Mesenchymal stem cell (in vitro differentiated cells and primary cell): ENCODE data around the gene ABCC1.

Source experiments
- DNase-seq: peaks from one replicate; pipeline ENCODE4 v3.0.0-alpha.2; 2013
- H2AFZ ChIP-seq: one replicate; pipeline ENCODE4 v1.6.1; 2013; ENCODE audit warnings: low read depth, mild to moderate bottlenecking, control low read depth, inconsistent platforms, low read length, moderate library complexity
- H2AK5ac ChIP-seq: 2 replicates; pipeline ENCODE4 v1.6.1; 2013; ENCODE audit warnings: low read length, moderate library complexity, mild to moderate bottlenecking, inconsistent platforms; ENCODE audit not compliant: severe bottlenecking
- H2BK120ac ChIP-seq: one replicate; pipeline ENCODE4 v1.6.1; 2013; ENCODE audit warnings: low read depth, mild to moderate bottlenecking, inconsistent platforms, low read length, moderate library complexity
- H2BK12ac ChIP-seq, 2 experiments: one replicate each; pipeline ENCODE4 v1.6.1; 2013; ENCODE audit warnings: inconsistent platforms in 2 of 2, low read length in 2 of 2, mild to moderate bottlenecking in 2 of 2, moderate library complexity in 2 of 2, control low read depth in 1 of 2
- H2BK15ac ChIP-seq: one replicate; pipeline ENCODE4 v1.6.1; 2013; ENCODE audit warnings: mild to moderate bottlenecking, low read depth, inconsistent platforms; ENCODE audit not compliant: poor library complexity, severe bottlenecking
- H2BK5ac ChIP-seq: 2 replicates; pipeline ENCODE4 v1.6.1; 2013; ENCODE audit warnings: low read depth, mild to moderate bottlenecking, low read length, control low read depth, inconsistent platforms; ENCODE audit not compliant: poor library complexity, severe bottlenecking
- H3K14ac ChIP-seq, 2 experiments: one replicate each; pipeline ENCODE4 v1.6.1; 2013; ENCODE audit warnings: inconsistent platforms in 2 of 2, low read length in 2 of 2, control low read depth in 1 of 2, mild to moderate bottlenecking in 1 of 2, moderate library complexity in 1 of 2
- H3K18ac ChIP-seq, 2 experiments: one replicate each; pipeline ENCODE4 v1.6.1; 2013; ENCODE audit warnings: inconsistent platforms in 2 of 2, low read length in 2 of 2, control low read depth in 1 of 2, low read depth in 1 of 2, mild to moderate bottlenecking in 1 of 2
- H3K23ac ChIP-seq, 2 experiments: one replicate each; pipeline ENCODE4 v1.6.1; 2013; ENCODE audit warnings: inconsistent platforms in 2 of 2, low read length in 2 of 2, mild to moderate bottlenecking in 2 of 2, moderate library complexity in 2 of 2, control low read depth in 1 of 2
- H3K27ac ChIP-seq: 2 replicates; pipeline ENCODE4 v1.5.1; 2013; ENCODE audit warnings: mild to moderate bottlenecking, moderate library complexity, low read length, control low read depth, inconsistent platforms; ENCODE audit not compliant: poor library complexity, severe bottlenecking
- H3K27me3 ChIP-seq, 2 experiments: 2 replicates each; pipeline versions ENCODE4 v1.6.1 to v1.7.0; 2013; ENCODE audit warnings: low read length in 2 of 2, mild to moderate bottlenecking in 2 of 2, moderate library complexity in 2 of 2, control low read depth in 1 of 2, inconsistent platforms in 1 of 2; ENCODE audit not compliant: control insufficient read depth in 1 of 2, insufficient read depth in 1 of 2
- H3K36me3 ChIP-seq, 2 experiments: 2 replicates each; pipeline versions ENCODE4 v1.6.1 to v1.7.0; 2013; ENCODE audit warnings: low read length in 2 of 2, control low read depth in 1 of 2, inconsistent platforms in 1 of 2, low read depth in 1 of 2, mild to moderate bottlenecking in 1 of 2; ENCODE audit not compliant: insufficient read depth in 2 of 2, control insufficient read depth in 1 of 2
- H3K4ac ChIP-seq, 2 experiments: one replicate each; pipeline ENCODE4 v1.6.1; 2013; ENCODE audit warnings: inconsistent platforms in 2 of 2, low read length in 2 of 2, mild to moderate bottlenecking in 2 of 2, moderate library complexity in 2 of 2, control low read depth in 1 of 2, low read depth in 1 of 2
- H3K4me1 ChIP-seq: 2 replicates; pipeline ENCODE4 v1.6.1; 2013; ENCODE audit warnings: low read depth, low read length, control low read depth; ENCODE audit not compliant: control insufficient read depth, insufficient read depth
- H3K4me2 ChIP-seq: 2 replicates; pipeline ENCODE4 v1.6.1; 2013; ENCODE audit warnings: low read length, mild to moderate bottlenecking, inconsistent platforms; ENCODE audit not compliant: poor library complexity, severe bottlenecking
- H3K4me3 ChIP-seq, 2 experiments: 2 replicates each; pipeline versions ENCODE4 v1.5.1 to v1.7.0; 2013; ENCODE audit warnings: low read length in 2 of 2, mild to moderate bottlenecking in 2 of 2, control low read depth in 1 of 2, low read depth in 1 of 2; ENCODE audit not compliant: insufficient read depth in 1 of 2
- H3K79me1 ChIP-seq: replicated peaks from 2 replicates; pipeline ENCODE4 v1.6.1; 2013; ENCODE audit warnings: mild to moderate bottlenecking, control low read depth, low read length, inconsistent platforms; ENCODE audit not compliant: poor library complexity, severe bottlenecking
- H3K9ac ChIP-seq: 2 replicates; pipeline ENCODE4 v1.7.0; 2013; ENCODE audit warnings: mild to moderate bottlenecking, low read length, moderate library complexity
- H3K9me3 ChIP-seq: 2 replicates; pipeline ENCODE4 v1.7.0; 2013; ENCODE audit warnings: mild to moderate bottlenecking, low read length; ENCODE audit not compliant: control insufficient read depth
- H4K8ac ChIP-seq: one replicate; pipeline ENCODE4 v1.6.1; 2013; ENCODE audit warnings: inconsistent platforms, mild to moderate bottlenecking, low read length, moderate library complexity
- H4K91ac ChIP-seq: one replicate; pipeline ENCODE4 v1.6.1; 2013; ENCODE audit warnings: mild to moderate bottlenecking, low read length, inconsistent platforms
- WGBS: methylation state at CpG from one replicate; pipeline ENCODE4 v1.1.7; 2013; ENCODE audit warnings: mixed read lengths; 5-methylcytosine and 5-hydroxymethylcytosine counted together

ABCC1 gene

GRCh38 chr16:16021988-16022682 is 72.7 kb downstream of the ABCC1 start:
- peaks cover 8% of the 10 kb centered on the region for H3K79me1 ChIP-seq
- WGBS, result 19% methylated on average over 9 of the region's 10 CpGs
- peak overlapping the region; percentile 51 for H3K4me2 ChIP-seq
- peak overlapping the region; percentile 63 for H2BK5ac ChIP-seq
- no peak overlapping the region for H2AFZ ChIP-seq
- no peaks in the 10 kb centered on the region for H3K9me3 ChIP-seq
- peak overlapping the region; percentile 48 for H2BK15ac ChIP-seq
- H3K23ac ChIP-seq, result peak overlapping the region in 1 of 2 experiments; percentile 13
- H2AK5ac ChIP-seq, result peak overlapping the region; percentile 90
- H2BK120ac ChIP-seq, result peak overlapping the region; percentile 34
- DNase-seq, result peak; percentile 98
- H3K4ac ChIP-seq, result peak overlapping the region; percentile 73 to 92
- H3K4me1 ChIP-seq, result peaks cover 33% of the 10 kb centered on the region
- H3K14ac ChIP-seq, result no peak overlapping the region
- H2BK12ac ChIP-seq, result peak overlapping the region; percentile 85 to 93
- peak overlapping the region; percentile 67 for H3K9ac ChIP-seq
- peak overlapping the region in 1 of 2 experiments; percentile 46 for H3K4me3 ChIP-seq
- no peaks in the 10 kb centered on the region for H3K27me3 ChIP-seq
- peak overlapping the region; percentile 88 for H4K91ac ChIP-seq
- peak overlapping the region; percentile 85 for H4K8ac ChIP-seq
- H3K36me3 ChIP-seq, result peaks cover 19 to 41% of the 10 kb centered on the region in 2 experiments
- H3K27ac ChIP-seq, result peak overlapping the region; percentile 90
- H3K18ac ChIP-seq, result peak overlapping the region; percentile 95 to 98

GRCh38 chr16:16022683-16023064 is 73.3 kb downstream of the ABCC1 start:
- H2AFZ ChIP-seq, result no peak overlapping the region
- no peak overlapping the region for H3K4me3 ChIP-seq
- H2BK5ac ChIP-seq, result no peak overlapping the region
- no peaks in the 10 kb centered on the region for H3K27me3 ChIP-seq
- peaks cover 33% of the 10 kb centered on the region for H3K4me1 ChIP-seq
- peaks cover 7% of the 10 kb centered on the region for H3K79me1 ChIP-seq
- peak overlapping the region; percentile 44 to 94 for H3K18ac ChIP-seq
- no peak overlapping the region for H3K4me2 ChIP-seq
- peak overlapping the region; percentile 34 for H2BK120ac ChIP-seq
- H3K4ac ChIP-seq, result peak overlapping the region in 1 of 2 experiments; percentile 27
- WGBS, result 80% methylated on average over 4 of the region's 5 CpGs
- no peak overlapping the region for H3K14ac ChIP-seq
- H3K36me3 ChIP-seq, result peaks cover 18 to 36% of the 10 kb centered on the region in 2 experiments
- H2BK12ac ChIP-seq, result peak overlapping the region in 1 of 2 experiments; percentile 56
- H4K8ac ChIP-seq, result no peak overlapping the region
- peak overlapping the region; percentile 90 for H3K27ac ChIP-seq
- H2AK5ac ChIP-seq, result peak overlapping the region; percentile 89
- no peak overlapping the region for H3K23ac ChIP-seq
- peak overlapping the region; percentile 77 for H2BK15ac ChIP-seq
- DNase-seq, result no peak
- H4K91ac ChIP-seq, result no peak overlapping the region
- H3K9ac ChIP-seq, result peak overlapping the region; percentile 67
- no peaks in the 10 kb centered on the region for H3K9me3 ChIP-seq

GRCh38 chr16:16025214-16025968 is 76.0 kb downstream of the ABCC1 start:
- Histone ChIP-seq H2BK5ac (no peak overlapping the region), H3K27me3 (no peaks in the 10 kb centered on the region), H3K9ac (peak overlapping the region; percentile 82), H3K4me2 (no peak overlapping the region), H3K9me3 (no peaks in the 10 kb centered on the region), H3K27ac (peak overlapping the region; percentile 8), H3K4ac (no peak overlapping the region), H4K91ac (no peak overlapping the region), H2AFZ (no peak overlapping the region), H2BK120ac (no peak overlapping the region), H3K4me3 (no peak overlapping the region), H3K36me3 (peaks cover 18% of the 10 kb centered on the region in 2 experiments), H2BK15ac (no peak overlapping the region), H3K14ac (no peak overlapping the region), H3K79me1 (peaks cover 17% of the 10 kb centered on the region), H3K18ac (peak overlapping the region; percentile 8 to 29), H4K8ac (peak overlapping the region; percentile 81), H2AK5ac (no peak overlapping the region), H2BK12ac (peak overlapping the region; percentile 1 to 75), H3K4me1 (peaks cover 28% of the 10 kb centered on the region), H3K23ac (no peak overlapping the region)
- peak; percentile 72 for DNase-seq
- 79% methylated on average over 11 of the region's 11 CpGs for WGBS

GRCh38 chr16:16027728-16028310 is 78.4 kb downstream of the ABCC1 start:
- Histone ChIP-seq H2AFZ (no peak overlapping the region), H3K18ac (peak overlapping the region in 1 of 2 experiments; percentile 37), H2AK5ac (no peak overlapping the region), H4K8ac (no peak overlapping the region), H3K23ac (no peak overlapping the region), H3K9me3 (no peaks in the 10 kb centered on the region), H3K79me1 (peaks cover 22% of the 10 kb centered on the region), H2BK120ac (no peak overlapping the region), H3K27ac (no peak overlapping the region), H3K27me3 (no peaks in the 10 kb centered on the region), H2BK5ac (no peak overlapping the region), H2BK12ac (peak overlapping the region in 1 of 2 experiments; percentile 60), H3K4me3 (no peak overlapping the region), H3K14ac (no peak overlapping the region), H4K91ac (peak overlapping the region; percentile 65), H3K4me2 (no peak overlapping the region), H3K4me1 (peaks cover 17% of the 10 kb centered on the region), H3K4ac (no peak overlapping the region), H3K36me3 (peaks cover 24 to 27% of the 10 kb centered on the region in 2 experiments), H3K9ac (no peak overlapping the region), H2BK15ac (no peak overlapping the region)
- WGBS, result 90% methylated on average over 6 of the region's 11 CpGs
- no peak for DNase-seq
